Stimulated activated CD4-positive, alpha-beta T cell treated with anti-CD3 and anti-CD28 coated beads, Interleukin-12 subunit alpha, Interleukin-12 subunit beta, amount 100 ng/mL, for 4 hours (primary cell): ENCODE measurements around the gene EHBP1L1.

Experiments used
- DNase-seq: peaks from one replicate; pipeline ENCODE4 v3.0.0-alpha.2; 2020

EHBP1L1 gene

GRCh38 chr11:65579291-65579690 is 3.4 kb downstream of the EHBP1L1 start:
- DNase-seq = no peak

- DNase-seq = no peak
Measured at GRCh38 chr11:65580031-65580692, 4.3 kb downstream of the EHBP1L1 start.

GRCh38 chr11:65580756-65581155 is 4.9 kb downstream of the EHBP1L1 start:
- DNase-seq = no peak

GRCh38 chr11:65581928-65582327 is 6.1 kb downstream of the EHBP1L1 start:
- DNase-seq = no peak

- DNase-seq = no peak
Measured at GRCh38 chr11:65583589-65583988, 7.7 kb downstream of the EHBP1L1 start.

- no peak for DNase-seq
Measured at GRCh38 chr11:65584106-65584505, 8.3 kb downstream of the EHBP1L1 start.

- no peak for DNase-seq
Measured at GRCh38 chr11:65584723-65585171, 8.9 kb downstream of the EHBP1L1 start.

GRCh38 chr11:65585396-65586246 is 9.8 kb downstream of the EHBP1L1 start:
- DNase-seq = no peak

GRCh38 chr11:65586247-65586630 is 10.4 kb downstream of the EHBP1L1 start:
- no peak for DNase-seq

GRCh38 chr11:65586676-65587075 is 10.8 kb downstream of the EHBP1L1 start:
- no peak for DNase-seq

GRCh38 chr11:65588199-65589054 is 12.6 kb downstream of the EHBP1L1 start:
- peak; percentile 62 for DNase-seq

GRCh38 chr11:65589444-65590239 is 13.8 kb downstream of the EHBP1L1 start:
- DNase-seq = no peak

- no peak for DNase-seq
Measured at GRCh38 chr11:65590240-65590738, 14.4 kb downstream of the EHBP1L1 start.

GRCh38 chr11:65591939-65592857 is 16.3 kb downstream of the EHBP1L1 start:
- DNase-seq = no peak

- DNase-seq = no peak
Measured at GRCh38 chr11:65592858-65593517, 17.1 kb downstream of the EHBP1L1 start.

- DNase-seq = no peak
Measured at GRCh38 chr11:65593518-65594414, 17.9 kb downstream of the EHBP1L1 start.

- no peak for DNase-seq
Measured at GRCh38 chr11:65595131-65595530, 19.3 kb downstream of the EHBP1L1 start.

- no peak for DNase-seq
Measured at GRCh38 chr11:65595543-65596281, 19.9 kb downstream of the EHBP1L1 start, which contains the start of gene KCNK7. TSS of gene KCNK7 (minus strand) at chr11:65595800. CDS start at chr11:65595772, 28 bp downstream.

GRCh38 chr11:65596520-65596919 is 20.7 kb downstream of the EHBP1L1 start:
- DNase-seq = no peak
